ENCODE data around the gene EVI5L.
A peak's percentile ranks its signal among the peaks of the same experiment; 100 is the strongest.

Gene EVI5L

DNA sequence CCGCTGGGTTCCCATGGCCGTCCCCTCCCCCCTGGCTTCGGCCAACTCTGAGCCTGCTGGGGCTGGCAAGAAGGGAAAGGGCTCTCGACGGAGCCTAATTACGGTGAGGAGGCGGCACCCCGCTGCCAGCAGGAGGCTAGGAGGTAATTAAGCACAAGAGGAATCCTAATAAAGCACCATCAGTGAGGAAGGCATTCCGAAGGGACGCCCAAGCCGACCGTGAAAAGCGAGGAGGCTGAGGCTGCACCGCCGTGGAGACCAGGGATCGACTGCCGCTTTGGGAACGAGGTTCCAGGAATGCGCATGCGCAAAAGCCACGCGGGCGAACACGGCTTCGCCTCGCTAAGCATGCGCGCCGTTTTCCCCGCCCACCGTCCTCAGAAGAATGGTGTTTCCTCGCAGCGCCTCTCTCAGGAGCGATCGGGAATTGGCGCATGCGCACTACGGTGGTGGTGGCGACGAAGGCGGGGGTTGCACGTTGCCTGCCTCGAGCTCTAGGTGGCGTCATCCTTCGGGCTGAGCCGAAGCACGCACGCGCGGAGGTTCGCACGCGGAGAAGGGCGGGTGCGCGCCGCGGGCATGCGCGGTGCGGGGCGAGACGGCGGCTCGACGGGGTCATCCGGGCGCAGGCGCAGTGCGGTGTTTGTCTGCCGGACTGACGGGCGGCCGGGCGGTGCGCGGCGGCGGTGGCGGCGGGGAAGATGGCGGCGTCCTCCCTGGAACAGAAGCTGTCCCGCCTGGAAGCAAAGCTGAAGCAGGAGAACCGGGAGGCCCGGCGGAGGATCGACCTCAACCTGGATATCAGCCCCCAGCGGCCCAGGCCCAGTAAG, 73.4 kb downstream of the EVI5L start, which contains the start of gene MAP2K7:
TSS of gene MAP2K7 (plus strand) at position 634 of the 830 bp plus-strand sequence. CDS start at position 702, 68 bp downstream.
- DNase-seq, result peak; percentile 100

DNA sequence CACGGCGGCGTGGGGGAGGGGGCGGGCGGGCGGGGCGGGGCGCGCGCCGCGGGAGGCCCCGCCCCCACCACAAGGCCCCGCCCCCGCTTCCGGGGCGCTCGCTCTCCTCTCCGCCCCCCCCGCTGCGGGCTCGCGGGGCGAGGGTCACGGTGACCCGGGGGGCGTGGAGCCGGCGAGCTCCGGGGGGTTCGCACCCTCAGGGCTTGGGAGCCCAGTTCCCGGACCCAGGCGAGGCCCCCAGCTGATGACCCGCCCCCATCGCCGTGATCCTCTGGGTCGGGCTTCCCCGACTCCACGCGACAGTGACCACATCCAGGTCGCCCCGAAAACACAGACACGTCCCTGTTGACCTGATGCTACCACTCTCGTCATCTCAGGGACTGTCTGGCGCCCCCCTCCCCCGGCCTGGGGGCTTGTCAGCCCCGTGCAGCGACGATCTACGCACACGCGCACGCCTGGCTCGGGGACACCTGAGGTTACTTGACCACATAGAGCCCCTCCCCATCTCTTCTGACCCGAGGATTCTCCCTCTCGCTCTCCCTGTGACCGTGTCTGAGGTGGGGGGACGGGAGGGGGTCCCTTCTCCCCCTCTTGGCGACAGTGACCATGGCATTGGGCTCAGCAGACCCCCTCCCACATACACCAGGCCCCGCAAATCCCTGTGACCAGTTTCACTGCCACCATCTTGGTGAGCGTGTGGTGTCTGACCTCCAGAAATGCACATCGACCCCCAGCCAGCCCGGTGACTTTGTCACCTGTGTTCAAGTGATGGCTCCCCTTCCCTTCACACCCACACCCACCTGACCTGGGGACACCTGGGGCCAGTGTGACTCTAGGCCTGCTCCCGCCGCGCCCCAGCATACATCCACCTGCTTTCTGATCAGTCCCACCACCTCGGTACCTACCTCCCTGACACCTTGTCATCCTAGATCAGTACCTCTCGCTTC, 74.3 kb downstream of the EVI5L start:
- DNase-seq, result peak; percentile 60

DNA sequence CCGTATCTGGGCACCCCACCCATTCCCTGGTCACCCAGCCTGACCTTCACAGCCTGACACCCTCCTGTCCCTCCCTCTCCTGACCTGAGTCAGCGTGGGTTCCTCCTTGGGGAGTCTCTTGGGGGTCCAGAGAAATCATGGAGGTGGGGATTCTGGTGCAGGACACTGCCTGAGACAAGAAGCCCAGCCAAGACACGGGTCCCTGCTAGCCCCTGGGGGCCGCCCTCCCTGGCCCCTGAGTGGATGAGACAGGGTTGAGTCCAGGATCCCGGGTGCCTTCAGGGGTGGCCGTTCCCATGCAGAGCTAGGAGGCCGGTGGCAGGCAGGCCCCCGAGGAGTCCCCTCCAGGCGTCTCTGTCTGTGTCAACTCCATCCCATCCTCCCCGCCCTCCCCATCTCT, 75.2 kb downstream of the EVI5L start:
- DNase-seq, result no peak

DNA sequence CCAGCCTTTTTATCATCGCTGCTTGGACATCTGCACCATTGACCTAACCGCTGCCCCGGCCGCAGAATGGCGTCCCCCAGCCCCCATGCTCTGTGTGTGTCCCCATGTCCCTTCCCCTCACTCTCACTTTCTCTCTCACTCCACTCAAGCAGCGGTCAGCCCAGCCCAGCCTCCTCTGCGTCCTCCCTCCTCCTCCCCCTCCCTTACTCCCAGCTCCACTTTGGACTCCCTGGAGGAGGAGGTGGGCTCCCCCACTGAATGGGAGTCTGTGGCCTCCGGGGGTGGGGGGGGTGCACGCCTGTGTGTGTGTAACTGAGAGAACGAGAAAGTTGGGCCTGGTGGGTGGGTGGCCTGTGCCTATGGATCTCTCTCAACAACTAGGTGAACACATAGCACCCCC, 75.8 kb downstream of the EVI5L start:
- no peak for DNase-seq

DNA sequence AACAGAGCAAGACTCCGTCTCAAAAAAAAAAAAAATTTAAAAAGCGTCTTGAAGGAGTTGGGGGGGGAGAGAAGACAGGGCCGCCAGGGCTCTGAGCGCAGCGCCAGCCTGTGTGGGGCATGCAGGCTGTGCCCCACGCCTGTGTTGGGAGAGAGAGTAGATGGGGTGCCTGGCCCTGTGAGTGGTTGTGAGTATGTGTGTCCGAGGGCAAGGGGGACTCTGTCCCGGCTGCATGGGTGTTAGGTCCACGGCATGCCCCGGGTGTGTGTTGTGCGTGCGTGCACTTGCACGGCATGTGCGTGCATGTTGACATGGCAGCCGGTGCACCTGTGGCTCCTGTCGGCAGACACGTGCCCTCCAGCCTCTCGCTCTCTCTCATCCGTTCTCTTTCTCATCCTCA, 77.1 kb downstream of the EVI5L start:
- no peak for DNase-seq

DNA sequence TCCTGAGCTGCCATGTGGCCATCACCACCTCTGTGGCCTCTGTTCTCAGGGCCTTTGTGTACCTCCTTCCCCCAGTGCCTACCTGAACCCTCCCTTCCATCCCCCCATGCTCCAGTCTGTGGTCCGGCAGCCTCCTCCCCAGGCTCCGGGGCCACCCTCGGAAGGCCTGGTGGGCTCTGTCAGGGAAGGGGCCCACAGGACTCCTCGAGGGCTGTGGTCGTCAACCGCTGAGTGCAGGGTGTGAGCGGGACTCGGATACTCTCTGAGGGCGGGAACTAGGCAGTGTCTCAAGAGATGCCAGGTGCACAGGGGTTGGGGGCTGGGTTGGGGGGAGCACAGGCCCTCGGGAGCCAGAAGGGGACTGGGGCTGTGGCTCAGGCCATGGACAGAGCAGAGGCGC, 77.5 kb downstream of the EVI5L start:
- no peak for DNase-seq

DNA sequence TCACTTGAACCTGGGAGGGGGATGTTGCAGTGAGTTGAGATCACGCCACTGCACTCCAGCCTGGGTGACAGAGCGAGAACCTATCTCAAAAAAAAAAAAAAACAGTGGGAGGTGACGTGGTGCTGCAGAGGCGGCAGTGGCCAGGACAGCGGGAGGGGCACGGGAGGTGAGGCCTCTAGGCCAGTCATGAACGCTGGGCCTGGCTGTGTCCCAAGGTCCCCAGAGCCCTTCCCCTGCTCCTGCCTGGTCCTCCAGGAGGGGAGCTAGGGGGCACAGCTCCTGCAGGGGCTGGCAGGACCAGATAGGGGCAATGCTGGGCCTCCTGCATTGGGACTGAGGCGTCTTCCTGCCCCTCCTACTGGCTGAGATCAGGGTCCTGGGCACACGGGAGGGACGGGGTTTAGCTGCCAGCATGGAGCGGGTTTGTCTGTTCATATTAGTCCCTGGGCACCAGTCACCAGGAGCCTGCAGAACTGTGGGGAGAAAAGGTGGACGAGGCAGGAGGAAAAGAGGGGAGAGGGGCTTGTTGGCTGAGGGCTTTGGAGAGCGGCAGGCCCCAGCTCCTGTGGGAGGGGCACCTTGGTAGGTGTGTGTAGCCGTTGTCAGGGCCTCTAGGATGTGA, 78.2 kb downstream of the EVI5L start:
- DNase-seq, result peak; percentile 27

DNA sequence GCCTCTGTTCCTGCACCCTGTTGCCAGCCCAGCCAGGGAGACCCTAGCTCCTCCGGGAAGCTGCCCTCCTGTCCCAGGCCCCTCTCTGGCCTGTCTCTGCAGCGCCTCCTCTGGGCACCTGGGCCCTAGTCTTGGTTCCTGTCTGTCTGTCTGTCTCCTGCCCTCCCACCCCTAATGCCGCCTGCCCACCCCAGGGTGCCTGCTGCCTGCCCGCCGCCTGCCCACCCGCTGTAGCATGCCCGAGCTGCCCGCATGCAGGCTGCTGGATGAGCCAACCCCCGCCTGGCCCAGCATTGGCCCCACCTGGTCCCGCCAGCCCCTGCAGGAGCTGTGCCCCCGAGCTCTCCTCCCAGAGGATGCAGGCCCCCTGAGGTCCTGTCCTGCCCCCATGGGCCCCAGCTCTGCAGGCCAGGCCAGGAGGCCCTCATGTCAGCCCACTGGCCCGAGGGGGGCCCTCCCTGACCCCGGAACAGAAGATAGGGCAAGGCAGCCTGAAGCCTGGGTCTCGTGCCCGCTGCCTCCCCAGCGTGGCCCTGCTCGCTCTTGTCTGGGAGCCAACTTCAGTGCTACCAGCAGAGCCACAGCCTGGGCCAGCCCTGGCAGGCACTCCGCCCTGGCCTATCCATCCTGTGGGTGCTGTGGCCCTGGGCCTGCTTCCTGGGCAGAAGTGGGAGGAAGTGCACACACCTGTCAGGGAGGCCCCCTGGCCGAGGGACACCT, 78.9 kb downstream of the EVI5L start:
- DNase-seq, result no peak

DNA sequence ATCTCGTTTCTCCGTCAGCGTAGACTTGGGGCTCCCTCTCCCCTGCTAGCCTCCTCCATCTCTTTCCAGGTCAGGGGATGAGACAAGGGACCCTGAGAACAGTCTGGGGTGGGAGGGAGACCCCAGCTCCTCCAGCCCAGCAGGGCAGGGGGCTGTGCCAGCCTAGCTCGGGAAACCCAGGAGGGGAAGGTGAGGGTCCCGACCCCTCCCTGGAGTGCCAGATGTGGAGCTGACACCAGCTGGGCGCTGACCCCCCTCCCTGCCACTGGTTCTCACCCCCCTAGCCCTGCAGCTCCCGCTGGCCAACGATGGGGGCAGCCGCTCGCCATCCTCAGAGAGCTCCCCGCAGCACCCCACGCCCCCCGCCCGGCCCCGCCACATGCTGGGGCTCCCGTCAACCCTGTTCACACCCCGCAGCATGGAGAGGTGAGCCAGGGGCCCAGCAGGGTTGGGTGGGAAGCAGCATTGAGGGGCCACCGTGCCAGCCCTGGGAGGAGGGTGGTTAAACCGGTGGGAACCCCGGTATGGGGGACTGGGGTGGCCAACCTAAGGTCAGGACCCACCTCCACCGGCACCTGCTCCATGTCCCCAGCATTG, 79.6 kb downstream of the EVI5L start:
- DNase-seq, result no peak

DNA sequence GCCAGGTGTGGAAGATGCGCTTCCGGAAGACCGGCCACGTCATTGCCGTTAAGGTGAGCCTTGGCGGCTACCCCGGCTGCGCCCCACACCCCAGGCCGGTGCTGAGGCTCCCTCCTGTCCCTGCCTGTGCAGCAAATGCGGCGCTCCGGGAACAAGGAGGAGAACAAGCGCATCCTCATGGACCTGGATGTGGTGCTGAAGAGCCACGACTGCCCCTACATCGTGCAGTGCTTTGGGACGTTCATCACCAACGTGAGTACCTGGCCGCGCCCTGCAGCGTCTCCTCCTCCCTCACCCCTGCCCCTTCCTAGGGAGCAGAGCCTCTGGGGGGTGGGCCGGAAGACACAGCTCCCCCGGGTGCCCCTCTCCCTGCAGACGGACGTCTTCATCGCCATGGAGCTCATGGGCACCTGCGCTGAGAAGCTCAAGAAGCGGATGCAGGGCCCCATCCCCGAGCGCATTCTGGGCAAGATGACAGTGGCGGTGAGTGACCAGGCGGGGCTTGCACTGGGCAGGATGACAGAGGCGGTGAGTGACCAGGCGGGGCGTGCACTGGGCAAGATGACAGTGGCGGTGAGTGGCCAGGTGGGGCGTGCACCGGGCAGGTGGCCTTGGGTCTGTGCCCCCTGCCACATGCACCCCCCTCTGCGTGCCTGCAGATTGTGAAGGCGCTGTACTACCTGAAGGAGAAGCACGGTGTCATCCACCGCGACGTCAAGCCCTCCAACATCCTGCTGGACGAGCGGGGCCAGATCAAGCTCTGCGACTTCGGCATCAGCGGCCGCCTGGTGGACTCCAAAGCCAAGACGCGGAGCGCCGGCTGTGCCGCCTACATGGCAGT, 80.5 kb downstream of the EVI5L start:
- DNase-seq, result no peak

DNA sequence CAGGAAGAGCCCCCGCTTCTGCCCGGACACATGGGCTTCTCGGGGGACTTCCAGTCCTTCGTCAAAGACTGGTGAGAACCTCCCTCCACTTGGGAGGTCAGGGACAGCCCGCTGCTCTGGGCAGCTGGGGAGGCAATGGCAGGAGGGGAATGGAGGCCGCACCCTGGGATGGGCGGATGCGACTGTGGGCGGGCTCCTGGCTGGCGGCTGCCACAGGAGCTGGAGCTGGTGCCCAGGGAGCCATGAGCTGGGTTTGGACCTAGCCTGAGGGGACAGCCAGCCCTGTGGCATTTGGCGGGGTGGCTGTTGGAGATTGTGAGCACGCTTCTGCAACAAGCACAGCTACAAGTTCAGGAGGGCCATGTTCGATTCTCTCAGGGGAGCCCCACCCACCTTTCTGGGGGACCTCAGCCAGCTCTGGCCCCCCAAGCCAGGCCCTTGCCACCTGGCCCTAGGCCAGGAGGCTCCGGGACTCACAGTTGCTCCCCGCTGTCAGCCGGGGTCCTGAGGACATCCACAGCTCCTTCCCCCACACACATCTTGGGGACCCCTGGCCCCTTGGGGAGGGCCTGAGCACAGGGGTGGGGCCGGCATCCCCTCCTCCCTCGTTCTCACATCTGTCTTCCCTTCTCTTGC, 81.6 kb downstream of the EVI5L start:
- DNase-seq, result no peak

DNA sequence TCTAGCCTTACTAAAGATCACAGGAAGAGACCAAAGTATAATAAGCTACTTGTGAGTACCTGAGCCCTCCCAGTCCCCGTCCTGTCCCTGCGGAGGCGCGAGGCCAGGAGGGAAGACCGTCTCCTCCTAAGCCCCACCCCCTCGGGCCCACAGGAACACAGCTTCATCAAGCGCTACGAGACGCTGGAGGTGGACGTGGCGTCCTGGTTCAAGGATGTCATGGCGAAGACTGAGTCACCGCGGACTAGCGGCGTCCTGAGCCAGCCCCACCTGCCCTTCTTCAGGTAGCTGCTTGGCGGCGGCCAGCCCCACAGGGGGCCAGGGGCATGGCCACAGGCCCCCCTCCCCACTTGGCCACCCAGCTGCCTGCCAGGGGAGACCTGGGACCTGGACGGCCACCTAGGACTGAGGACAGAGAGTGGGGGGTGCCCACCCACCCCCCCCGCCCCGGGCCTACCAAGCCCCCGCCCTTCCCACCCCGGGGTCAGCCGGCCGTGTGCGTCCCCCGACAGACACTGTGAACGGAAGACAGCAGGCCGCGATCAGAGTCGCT, 82.2 kb downstream of the EVI5L start:
- no peak for DNase-seq

DNA sequence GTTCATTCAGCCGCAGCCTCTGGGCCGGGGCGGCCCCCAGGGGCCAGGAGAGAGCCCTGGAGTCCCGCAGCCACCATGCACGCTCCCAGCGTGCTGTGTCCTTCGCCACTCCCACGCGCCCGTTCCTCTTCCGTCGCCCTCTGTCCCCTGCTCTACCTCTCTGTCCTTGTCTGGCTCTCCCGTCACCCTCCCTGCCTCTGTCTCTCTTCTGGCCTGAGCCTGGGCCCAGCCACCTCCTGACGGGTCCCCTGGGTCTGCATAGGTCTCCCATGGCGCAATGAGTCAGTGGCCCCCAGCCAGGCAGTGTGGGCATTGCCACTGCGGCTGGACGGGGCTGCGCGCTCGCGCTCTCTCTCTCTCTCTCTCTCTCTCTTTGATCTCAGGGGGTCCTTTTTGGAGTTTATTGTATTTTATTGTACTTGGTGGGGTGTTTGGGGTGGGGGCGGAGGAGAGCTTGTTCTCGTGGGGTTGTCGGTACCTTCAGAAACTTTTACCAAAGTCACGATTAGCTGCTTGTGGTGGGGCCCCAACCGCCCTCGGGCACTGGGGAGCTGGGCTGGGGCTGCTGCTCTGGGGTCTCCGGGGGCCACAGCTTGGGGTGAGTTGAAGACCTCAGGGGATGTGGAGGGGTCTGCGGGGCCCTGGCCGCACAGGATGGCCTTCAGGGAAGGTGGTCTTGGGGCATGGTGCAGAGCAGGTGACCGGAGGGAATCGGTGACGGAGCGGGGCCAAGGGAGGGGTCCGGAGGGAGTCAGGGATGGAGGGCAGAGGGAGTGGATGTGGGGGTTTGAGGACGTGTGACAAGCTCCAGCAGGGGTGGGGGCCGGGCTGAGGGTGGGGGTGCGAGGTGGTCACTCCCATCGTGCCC, 82.9 kb downstream of the EVI5L start:
- DNase-seq, result no peak

DNA sequence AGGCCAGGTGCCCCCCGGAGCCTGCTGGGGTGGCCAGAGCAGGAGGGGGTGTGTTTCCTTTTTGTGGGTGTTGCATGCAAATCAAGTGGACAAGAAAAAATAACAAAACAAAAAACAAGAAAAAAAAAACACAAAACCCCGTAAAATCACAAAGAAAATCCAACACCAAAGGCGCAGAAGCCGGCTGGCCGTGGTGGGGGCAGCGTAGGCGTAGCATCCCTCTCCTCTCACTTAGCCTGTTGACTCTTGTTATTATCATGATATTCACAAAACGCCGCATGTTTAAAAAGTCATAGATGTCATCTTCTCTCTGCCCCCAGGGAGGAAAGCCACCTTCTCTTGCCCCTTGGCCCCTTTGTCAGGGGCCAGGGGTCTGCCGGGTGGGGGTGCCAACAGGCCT, 83.6 kb downstream of the EVI5L start:
- DNase-seq, result no peak

DNA sequence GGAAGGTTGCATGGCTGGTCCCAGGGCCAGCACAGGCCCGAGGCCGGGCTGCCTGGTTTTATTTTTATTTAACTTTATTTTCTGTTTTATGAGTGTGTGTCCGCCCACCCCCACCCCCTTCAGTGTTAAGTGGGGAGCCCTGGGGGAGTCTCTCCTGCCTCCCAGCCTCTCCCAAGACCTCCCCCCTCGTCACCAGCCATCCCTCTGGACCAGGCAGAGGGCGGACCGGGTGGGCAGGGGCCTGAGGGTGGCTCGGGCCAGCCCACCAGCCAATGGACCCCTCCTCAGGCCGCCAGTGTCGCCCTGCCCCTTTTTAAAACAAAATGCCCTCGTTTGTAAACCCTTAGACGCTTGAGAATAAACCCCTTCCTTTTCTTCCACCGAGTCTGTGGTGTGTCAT, 84.1 kb downstream of the EVI5L start:
- no peak for DNase-seq
